Loucy (cell line): Measurements from ENCODE around the gene HAO2.

Experiments
- EZH2phosphoT487 ChIP-seq: fragments of 200-600 bp; IDR thresholded peaks from 2 replicates; pipeline ENCODE4 v1.6.1; 2018; ENCODE audit warnings: antibody characterized with exemption, mild to moderate bottlenecking, moderate library complexity, borderline replicate concordance
- TF ChIP-seq, protein P1 (sequence below): fragments of 200-600 bp; sonication (generic); conservative IDR thresholded peaks from 2 replicates; pipeline ENCODE4 v1.5.1; 2014; ENCODE audit warnings: mild to moderate bottlenecking, antibody characterized with exemption, low read length

DNA sequence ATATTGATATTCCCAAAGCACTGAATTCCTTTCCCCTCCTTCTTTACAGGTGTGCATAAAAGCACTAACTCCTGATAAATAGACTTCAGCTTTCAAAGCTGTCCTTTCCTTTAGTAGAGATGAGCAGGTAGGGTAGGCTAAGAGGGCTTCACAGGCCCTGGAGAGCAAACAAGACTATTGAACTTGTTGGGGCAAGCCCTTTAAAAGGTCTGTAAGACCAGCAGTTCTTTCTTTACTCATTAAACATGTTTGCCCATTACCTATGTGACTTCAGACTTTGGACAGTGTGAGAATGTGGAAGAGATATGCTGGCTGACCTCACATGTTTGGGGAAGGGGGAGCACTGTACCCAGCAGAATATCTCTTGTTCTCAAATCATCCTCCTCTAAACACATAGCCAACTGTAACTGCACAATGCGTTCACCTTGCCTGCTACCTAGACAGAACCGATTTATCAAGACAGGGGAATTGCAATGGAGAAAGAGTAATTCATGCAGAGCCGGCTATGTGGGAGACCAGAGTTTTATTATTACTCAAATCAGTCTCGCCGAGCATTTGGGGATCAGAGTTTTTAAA lies 27.1 kb upstream of the HAO2 start:
- TF ChIP-seq EZH2phosphoT487, result no peak
- TF ChIP-seq, protein P1, sequence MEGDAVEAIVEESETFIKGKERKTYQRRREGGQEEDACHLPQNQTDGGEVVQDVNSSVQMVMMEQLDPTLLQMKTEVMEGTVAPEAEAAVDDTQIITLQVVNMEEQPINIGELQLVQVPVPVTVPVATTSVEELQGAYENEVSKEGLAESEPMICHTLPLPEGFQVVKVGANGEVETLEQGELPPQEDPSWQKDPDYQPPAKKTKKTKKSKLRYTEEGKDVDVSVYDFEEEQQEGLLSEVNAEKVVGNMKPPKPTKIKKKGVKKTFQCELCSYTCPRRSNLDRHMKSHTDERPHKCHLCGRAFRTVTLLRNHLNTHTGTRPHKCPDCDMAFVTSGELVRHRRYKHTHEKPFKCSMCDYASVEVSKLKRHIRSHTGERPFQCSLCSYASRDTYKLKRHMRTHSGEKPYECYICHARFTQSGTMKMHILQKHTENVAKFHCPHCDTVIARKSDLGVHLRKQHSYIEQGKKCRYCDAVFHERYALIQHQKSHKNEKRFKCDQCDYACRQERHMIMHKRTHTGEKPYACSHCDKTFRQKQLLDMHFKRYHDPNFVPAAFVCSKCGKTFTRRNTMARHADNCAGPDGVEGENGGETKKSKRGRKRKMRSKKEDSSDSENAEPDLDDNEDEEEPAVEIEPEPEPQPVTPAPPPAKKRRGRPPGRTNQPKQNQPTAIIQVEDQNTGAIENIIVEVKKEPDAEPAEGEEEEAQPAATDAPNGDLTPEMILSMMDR, result no peak
